HG02678 (cell line): ENCODE data around the gene CTNNA3.

ENCODE experiments used
- ATAC-seq: cut with Tn5 transposase; IDR thresholded peaks from one replicate; pipeline ENCODE4 v1.9.1; 2021; ENCODE audit warnings: mild to moderate bottlenecking, moderate library complexity; ENCODE audit not compliant: unreplicated experiment

CTNNA3 gene

GRCh38 chr10:66214721-66215404 lies 1481.1 kb downstream of the CTNNA3 start:
- ATAC-seq, result no peak

GRCh38 chr10:66209025-66209424 lies 1487.0 kb downstream of the CTNNA3 start:
- no peak for ATAC-seq

- no peak for ATAC-seq
Observed at GRCh38 chr10:66204838-66205237, 1491.2 kb downstream of the CTNNA3 start.

- no peak for ATAC-seq
Observed at GRCh38 chr10:66202101-66202500, 1493.9 kb downstream of the CTNNA3 start.

- no peak for ATAC-seq
Observed at GRCh38 chr10:66192162-66192831, 1503.7 kb downstream of the CTNNA3 start.

- no peak for ATAC-seq
Observed at GRCh38 chr10:66190413-66190812, 1505.6 kb downstream of the CTNNA3 start.

- no peak for ATAC-seq
Observed at GRCh38 chr10:66189271-66189670, 1506.7 kb downstream of the CTNNA3 start.

- ATAC-seq, result no peak
Observed at GRCh38 chr10:66187053-66187733, 1508.8 kb downstream of the CTNNA3 start.

GRCh38 chr10:66183028-66183427 lies 1513.0 kb downstream of the CTNNA3 start:
- no peak for ATAC-seq

- peak; percentile 81 for ATAC-seq
Observed at GRCh38 chr10:66180581-66181318, 1515.2 kb downstream of the CTNNA3 start.

GRCh38 chr10:66180021-66180420 lies 1516.0 kb downstream of the CTNNA3 start:
- no peak for ATAC-seq

GRCh38 chr10:66176772-66177171 lies 1519.2 kb downstream of the CTNNA3 start:
- ATAC-seq, result no peak

GRCh38 chr10:66167816-66168215 lies 1528.2 kb downstream of the CTNNA3 start:
- no peak for ATAC-seq

GRCh38 chr10:66162560-66163143 lies 1533.3 kb downstream of the CTNNA3 start:
- ATAC-seq, result no peak

GRCh38 chr10:66151346-66151745 lies 1544.6 kb downstream of the CTNNA3 start:
- ATAC-seq, result no peak

- no peak for ATAC-seq
Observed at GRCh38 chr10:66148312-66148711, 1547.7 kb downstream of the CTNNA3 start.

GRCh38 chr10:66144016-66144415 lies 1552.0 kb downstream of the CTNNA3 start:
- ATAC-seq, result no peak

- no peak for ATAC-seq
Observed at GRCh38 chr10:66102756-66103155, 1593.2 kb downstream of the CTNNA3 start.

- no peak for ATAC-seq
Observed at GRCh38 chr10:66098595-66099480, 1597.2 kb downstream of the CTNNA3 start.

GRCh38 chr10:66095610-66096009 lies 1600.4 kb downstream of the CTNNA3 start:
- ATAC-seq, result no peak
